ENCODE data around the gene MFSD2A. TPM values are rescaled to one million over a fixed set of nuclear protein-coding genes. Genes with fewer than 3 reads are reported as not detected.
"Not testable (repeated sequence)": the region's sequence is repeated elsewhere in the genome, so short reads cannot be mapped to it uniquely, and the experiment has no call there.

MFSD2A gene
- total RNA-seq, 1 donor from 2014 or later = 6.0 TPM

DNA sequence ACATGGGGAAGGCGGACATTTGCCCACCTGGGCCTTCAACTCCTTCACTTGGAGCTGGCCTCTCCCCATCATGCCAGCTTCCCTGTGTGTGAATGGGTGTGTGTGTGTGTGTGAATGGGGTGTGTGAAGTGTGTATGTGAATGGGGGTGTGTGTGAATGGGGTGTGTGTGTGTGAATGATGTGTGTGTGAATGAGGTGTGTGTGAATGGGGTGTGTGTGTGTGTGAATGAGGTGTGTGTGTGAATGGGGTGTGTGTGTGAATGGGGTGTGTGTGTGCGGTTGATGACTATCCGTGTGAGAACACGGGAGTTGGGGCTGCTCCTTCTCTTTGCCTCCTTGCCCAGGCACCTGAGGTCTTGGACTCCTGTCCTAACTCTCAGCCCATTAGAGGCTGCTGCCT is 9.6 kb downstream of the MFSD2A start:
- intact Hi-C loops (cut with micrococcal nuclease) = no loop called here

- intact Hi-C loops (cut with micrococcal nuclease) = no loop called here
Measured at GRCh38 chr1:39965044-39965443, 10.1 kb downstream of the MFSD2A start.

- intact Hi-C loops (cut with micrococcal nuclease) = no loop called here
Measured at GRCh38 chr1:39969048-39969447, 14.1 kb downstream of the MFSD2A start.

DNA sequence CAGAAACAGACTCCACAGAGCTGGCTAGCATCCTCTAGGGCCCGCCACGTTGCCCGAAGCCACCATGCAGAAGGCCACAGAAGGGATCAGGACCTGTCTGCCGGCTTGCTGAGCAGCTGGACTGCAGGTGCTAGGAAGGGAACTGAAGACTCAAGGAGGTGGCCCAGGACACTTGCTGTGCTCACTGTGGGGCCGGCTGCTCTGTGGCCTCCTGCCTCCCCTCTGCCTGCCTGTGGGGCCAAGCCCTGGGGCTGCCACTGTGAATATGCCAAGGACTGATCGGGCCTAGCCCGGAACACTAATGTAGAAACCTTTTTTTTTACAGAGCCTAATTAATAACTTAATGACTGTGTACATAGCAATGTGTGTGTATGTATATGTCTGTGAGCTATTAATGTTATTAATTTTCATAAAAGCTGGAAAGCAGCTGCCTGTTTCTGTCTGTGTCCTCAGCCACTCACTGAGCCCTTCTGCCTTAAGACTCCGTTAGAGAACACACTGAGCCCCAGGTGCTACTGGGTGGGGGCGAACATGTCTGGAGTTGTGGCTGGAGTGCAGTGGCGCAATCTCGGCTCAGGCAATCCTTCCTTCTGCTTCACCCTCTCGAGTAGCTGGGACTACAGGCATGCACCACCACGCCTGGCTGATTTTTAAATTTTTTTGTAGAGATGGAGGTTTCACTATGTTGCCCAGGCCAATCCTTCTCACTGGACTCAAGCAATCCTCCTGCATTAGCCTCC is 14.8 kb downstream of the MFSD2A start:
- intact Hi-C loops (cut with micrococcal nuclease) = no loop called here

GRCh38 chr1:39970274-39970673 is 15.3 kb downstream of the MFSD2A start:
- intact Hi-C loops (cut with micrococcal nuclease) = no loop called here

GRCh38 chr1:39971138-39971537 is 16.2 kb downstream of the MFSD2A start:
- intact Hi-C loops (cut with micrococcal nuclease) = no loop called here

GRCh38 chr1:39973503-39974135 is 18.7 kb downstream of the MFSD2A start:
- intact Hi-C loops (cut with micrococcal nuclease) = loop anchor here (1.0 kb wide), 4 partner anchors 18 to 156 kb away; partner anchors contain the start of gene MFSD2A

DNA sequence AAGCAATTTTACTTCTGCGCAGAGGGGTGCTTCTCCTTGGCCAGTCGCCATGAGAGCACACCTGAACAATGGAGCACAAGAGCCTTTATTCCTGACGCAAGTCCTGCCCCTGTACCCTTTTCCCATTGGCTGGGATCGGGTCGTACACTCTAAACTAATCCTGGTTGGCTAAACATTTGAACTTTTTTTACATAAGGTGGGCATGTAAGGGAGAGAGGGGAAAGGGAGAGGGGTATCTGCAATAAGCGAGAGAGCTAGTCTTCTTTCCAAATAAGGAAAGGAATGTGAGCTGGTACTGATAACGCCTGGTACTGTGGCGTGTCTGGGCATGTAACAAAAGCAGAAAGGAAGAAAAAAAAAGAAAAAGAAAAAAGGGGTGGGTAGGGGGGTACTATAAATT is 21.8 kb downstream of the MFSD2A start:
- intact Hi-C loops (cut with micrococcal nuclease) = no loop called here

DNA sequence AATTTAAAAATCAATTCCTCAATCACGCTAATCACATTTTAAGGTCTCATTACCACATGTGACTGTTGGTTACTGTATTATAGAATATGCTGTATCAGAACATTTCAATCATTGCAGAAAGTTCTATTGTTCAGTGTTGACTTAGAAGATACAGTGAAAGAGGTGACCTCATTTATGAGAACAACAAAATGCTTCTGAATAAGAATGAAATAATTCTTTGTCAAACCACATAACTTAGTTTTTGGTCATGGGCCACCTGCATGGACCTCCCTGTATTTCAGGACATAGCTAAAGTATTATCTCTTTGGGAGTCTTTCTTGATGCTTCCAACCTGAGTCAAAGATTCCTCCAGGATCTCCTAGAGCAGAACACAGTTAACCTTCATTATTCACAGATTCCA is 22.3 kb downstream of the MFSD2A start:
- intact Hi-C loops (cut with micrococcal nuclease) = no loop called here

- intact Hi-C loops (cut with micrococcal nuclease) = no loop called here
Measured at GRCh38 chr1:39979654-39980053, 24.7 kb downstream of the MFSD2A start.

DNA sequence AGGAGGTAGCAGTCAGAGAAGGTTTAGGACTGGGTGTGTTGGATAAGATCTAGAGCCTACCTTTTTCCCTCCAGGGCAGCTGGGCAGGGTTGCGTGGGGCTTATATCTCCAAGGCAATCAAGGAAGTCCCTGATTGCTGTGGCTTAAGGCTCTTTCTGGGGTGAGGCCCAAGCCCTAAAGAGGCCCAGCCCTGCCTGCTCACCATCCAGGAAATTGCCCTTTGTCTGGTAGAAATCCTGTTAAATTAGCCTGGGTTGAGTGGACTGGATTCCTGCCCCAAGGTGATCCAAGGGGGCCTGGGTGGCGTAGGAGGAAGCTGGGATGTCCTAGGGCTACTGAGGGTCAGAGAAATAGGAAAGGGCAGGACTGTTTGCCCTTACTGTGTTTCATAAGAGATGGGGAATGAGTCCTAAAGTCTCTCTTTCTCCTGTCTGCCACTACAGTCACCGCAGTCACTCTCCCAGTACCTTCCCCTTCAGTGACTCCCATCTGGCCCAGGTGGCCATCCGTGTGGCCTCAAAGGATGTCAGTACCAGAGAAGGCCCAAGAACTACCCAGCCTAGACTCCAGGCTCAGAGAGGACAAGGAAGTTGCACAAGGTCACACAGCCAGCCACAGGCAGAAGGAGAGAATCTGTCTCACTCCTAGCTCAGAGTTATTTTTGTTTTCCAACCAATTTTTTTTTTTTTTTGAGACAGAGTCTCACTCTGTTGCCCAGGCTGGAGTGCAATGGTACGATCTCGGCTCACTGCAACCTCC is 25.8 kb downstream of the MFSD2A start:
- intact Hi-C loops (cut with micrococcal nuclease) = no loop called here

- intact Hi-C loops (cut with micrococcal nuclease) = no loop called here
Measured at GRCh38 chr1:39981385-39981784, 26.4 kb downstream of the MFSD2A start.

- intact Hi-C loops (cut with micrococcal nuclease) = no loop called here
Measured at GRCh38 chr1:39981945-39982344, 27.0 kb downstream of the MFSD2A start.

- intact Hi-C loops (cut with micrococcal nuclease) = not testable (repeated sequence)
Measured at GRCh38 chr1:39984480-39984879, 29.5 kb downstream of the MFSD2A start.

DNA sequence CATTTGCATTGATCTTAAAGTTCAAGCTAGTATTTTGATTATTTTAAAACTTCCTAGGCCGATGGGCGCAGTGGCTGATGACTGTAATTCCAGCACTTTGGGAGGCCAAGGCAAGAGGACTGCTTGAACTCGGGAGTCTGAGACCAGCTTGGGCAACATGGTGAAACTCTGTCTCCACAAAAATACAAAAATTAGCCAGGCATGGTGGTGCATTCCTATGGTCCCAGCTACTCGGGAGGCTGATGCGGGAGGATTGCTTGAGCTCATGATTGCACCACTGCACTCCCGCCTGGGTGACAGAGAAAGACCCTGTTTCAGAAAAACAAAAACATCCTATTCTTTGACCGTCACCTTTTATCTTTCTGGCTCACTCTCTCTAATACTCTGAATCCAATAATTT is 30.0 kb downstream of the MFSD2A start:
- intact Hi-C loops (cut with micrococcal nuclease) = no loop called here

DNA sequence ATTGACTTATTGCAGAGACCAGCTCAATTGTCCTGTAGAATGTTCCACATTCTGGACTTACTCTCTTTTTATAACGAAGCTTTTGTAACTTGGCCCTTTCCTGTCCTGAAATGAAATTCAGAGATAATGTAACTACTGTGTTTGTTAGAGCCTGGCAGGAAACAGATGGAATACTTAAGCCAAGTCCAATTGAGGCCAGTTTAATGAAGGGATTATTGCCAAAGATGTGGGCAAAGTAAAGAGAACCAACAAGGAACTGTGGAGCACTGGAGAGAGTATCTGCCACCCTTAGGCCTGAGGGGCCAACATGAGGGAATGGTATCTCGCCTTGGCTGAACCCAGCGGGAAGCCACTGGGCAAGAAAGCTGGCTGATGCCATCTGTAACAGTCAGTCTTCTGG is 32.9 kb downstream of the MFSD2A start:
- intact Hi-C loops (cut with micrococcal nuclease) = no loop called here

- intact Hi-C loops (cut with micrococcal nuclease) = no loop called here
Measured at GRCh38 chr1:39988618-39989343, 33.8 kb downstream of the MFSD2A start.

DNA sequence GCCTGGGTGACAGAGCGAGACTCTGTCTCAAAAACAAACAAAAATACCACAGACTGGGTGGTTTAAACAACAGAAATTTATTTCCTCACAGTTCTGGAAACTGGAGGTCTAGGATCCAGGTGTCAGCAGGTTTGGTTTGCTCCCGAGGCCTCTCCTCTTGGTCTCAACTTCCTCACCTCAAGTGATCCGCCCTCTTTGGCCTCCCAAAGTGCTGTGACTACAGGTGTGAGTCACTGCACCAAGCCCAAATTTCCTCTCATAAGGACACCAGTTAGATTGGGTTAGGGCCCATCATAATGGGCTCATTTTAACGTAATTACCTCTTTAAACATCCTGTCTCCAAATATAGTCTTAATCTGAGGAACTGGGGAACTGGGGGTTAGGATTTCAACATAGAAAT is 35.5 kb downstream of the MFSD2A start:
- intact Hi-C loops (cut with micrococcal nuclease) = no loop called here

GRCh38 chr1:39992234-39992633 is 37.3 kb downstream of the MFSD2A start:
- intact Hi-C loops (cut with micrococcal nuclease) = no loop called here

DNA sequence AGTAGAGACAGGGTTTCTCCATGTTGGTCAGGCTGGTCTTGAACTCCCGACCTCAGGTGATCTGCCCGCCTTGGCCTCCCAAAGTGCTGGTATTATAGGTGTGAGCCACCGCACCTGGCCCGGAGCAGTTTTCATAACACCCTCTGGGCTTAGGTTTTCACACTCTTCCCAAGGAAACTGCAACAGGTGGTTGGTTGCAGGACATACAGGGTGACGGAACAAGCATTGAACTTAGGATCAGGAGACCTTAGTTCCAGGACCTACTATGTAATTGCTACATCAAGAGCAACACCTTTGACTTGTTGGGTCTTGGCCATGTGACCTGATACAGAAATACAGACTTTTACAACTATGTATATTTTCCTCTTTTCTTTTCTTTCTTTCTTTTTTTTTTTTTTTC is 37.9 kb downstream of the MFSD2A start:
- intact Hi-C loops (cut with micrococcal nuclease) = no loop called here

DNA sequence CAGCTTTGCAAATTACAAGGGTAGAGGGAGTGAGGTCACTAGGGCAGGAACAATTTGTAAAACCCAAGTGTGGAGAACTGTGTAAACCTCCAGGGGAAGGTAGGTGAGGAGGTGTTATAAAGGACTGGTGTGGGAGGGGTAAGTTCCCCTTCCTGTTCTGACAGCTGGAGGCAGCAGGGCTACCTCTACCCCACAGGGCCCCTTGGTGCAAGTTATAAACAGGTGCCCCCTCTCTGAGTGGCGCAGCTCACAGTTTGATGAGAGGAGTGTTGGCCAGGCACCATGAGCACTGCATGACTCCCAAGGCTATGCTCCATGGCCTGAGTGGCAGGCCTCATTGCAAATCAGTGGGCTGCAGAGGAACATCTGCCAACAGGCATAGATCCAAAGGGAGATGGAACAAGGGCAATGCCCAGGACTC is 41.0 kb downstream of the MFSD2A start:
- intact Hi-C loops (cut with micrococcal nuclease) = no loop called here

Data from T-helper 1 cell treated with Interleukin-12 subunit alpha and Interleukin-12 subunit beta and Interleukin-4 antibody, amounts not matched to agents 30 ng/mL and 1 ng/mL, for 36 hours (primary cell).